ENCODE measurements around the gene KIF6.

DNA sequence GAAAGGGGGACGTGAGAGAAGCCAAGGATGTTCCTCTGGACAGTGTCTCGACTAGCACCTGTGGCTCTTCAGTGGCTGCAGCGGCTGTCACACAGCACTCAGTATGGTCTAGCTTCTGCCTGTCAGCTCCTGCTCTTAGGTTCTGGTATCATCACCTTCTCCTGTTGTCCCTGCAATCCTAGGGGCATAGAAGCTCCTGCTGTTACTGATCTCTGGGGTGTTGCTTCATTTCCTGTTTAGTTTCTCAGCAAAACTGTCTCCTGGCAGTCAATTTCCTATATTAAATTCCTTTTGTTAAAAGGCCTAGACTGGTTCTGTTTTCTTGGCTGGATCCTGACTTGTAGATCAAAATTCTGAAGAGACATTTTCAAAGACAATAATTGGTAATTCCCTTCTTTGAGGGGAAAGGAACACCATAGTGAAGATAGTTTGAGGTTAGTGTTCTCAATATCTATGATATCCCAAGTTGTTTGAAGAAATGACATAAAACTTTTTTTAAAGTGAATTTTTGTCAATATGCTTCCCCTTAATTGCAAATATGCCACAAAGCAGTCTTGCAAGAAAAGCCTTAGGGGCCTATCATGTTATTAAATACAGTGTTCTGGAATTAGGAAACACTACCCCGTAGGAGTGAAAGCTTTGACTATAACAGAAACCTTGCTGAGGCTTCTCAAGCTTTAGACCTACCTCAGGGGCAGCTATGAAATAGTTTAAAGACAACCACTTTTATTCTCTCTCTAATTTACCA lies 148.5 kb downstream of the KIF6 start:
- TF ChIP-seq, protein P1, sequence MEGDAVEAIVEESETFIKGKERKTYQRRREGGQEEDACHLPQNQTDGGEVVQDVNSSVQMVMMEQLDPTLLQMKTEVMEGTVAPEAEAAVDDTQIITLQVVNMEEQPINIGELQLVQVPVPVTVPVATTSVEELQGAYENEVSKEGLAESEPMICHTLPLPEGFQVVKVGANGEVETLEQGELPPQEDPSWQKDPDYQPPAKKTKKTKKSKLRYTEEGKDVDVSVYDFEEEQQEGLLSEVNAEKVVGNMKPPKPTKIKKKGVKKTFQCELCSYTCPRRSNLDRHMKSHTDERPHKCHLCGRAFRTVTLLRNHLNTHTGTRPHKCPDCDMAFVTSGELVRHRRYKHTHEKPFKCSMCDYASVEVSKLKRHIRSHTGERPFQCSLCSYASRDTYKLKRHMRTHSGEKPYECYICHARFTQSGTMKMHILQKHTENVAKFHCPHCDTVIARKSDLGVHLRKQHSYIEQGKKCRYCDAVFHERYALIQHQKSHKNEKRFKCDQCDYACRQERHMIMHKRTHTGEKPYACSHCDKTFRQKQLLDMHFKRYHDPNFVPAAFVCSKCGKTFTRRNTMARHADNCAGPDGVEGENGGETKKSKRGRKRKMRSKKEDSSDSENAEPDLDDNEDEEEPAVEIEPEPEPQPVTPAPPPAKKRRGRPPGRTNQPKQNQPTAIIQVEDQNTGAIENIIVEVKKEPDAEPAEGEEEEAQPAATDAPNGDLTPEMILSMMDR (IDR thresholded peaks at IDR 0.05) = no peak
- TF ChIP-seq POLR2A (IDR thresholded peaks at IDR 0.05) = no peak
